T-helper 1 cell (primary cell): ENCODE data around the gene COL5A2.

Experiments used
- DNase-seq, 5 donors: peaks; one replicate each; pipeline ENCODE4 v3.0.0-alpha.2; 2012 to 2020

COL5A2 gene

DNA sequence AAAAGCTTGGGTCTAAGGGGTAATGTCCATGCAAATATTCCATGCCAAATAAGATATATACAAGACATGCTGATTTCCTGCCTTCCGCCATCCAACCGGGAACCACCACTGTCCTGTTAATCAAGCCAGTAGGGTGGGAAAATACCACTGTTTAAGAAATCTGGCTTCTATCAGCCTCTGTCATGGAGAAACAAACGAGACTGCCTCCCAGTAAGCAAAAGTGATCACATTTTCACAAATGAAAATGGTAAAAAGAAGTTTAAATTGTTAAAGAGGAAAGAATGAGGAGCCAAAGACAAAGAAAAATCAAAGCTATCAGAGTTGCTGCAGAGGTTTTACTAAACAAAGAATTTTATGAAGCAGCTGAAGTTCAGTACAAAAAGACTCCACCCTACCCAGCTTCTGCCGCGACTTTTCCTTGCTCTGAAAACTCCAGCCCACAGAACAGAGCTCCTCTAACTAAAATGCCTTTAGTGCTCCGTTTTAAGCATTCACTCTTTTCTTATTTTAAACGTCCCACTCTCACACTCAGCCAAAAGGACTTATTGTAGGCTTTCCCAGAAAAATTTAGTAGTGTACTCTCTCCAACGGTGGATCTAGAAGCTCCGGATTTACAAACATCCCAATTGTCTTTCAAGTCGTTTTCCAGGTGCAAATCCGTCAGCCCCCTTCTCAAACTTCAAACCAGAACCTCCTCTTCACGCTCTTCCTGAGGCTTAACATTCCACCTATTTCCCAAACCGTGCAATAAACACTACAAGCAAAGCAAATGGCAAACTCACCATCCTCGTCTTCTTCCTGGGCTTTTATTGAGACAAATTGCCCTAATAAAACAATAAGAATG, 613 bp downstream of the COL5A2 start:
- DNase-seq, result no peak

DNA sequence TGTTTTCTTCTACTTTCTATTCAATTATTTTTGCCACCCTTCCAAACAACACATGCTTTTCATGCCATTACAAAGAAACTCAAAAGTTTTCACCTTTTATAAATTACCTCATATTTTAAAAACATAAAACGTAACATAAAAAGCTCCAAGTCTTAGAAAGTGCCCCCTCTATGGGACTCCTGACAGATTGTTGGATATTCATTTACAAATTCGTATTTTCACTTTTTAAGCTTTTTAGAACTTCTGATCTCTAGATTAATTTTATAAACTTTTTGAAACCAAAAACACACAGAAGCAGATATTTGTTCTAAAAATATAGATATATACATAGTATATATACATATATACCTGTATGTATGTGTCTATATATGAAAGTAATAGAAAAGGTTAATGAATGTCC, 1.5 kb downstream of the COL5A2 start:
- DNase-seq, result no peak

DNA sequence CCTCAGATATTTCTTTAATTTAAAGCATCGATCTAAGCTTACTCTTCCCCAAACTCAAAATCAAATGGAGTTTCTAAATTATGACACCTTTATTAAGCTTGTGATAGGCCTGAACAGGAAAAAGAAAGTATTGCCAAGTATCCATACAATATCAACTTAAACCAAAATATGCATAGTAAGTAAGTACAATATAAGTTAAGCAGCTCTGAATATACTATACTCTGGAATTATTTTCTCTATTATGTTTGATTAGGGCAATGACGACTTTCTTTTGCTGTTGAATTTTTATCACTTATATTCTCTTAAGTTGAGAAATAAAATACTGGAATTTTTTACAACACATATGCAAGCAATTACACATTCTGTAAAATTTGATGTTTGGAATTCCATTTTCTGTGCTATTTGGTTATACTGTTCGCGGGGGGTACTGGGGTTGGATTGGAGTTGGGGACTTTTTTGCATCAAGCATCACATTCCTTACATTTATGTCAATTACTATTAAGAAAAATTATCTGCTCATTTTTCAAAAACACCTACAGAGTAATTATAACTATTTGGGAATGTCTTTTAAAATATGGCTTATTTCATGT, 2.2 kb downstream of the COL5A2 start:
- DNase-seq, result no peak

DNA sequence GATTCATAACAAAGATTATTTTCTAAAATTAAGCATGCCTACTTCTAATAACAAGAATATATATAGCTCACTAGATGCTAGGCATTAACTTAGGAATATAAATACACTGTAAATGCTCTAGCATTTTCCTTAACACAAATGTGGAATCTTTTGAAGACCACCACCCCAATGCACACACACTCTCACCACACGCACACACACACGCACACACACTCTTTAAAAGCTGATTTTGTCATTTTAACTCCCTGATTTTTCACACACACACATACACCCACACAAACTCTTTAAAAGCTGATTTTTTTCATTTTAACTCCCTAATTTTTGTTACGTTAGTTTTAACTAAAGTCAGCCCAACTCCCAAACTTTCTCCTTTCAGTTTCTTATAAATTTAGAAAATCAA, 3.0 kb downstream of the COL5A2 start:
- DNase-seq, result no peak

DNA sequence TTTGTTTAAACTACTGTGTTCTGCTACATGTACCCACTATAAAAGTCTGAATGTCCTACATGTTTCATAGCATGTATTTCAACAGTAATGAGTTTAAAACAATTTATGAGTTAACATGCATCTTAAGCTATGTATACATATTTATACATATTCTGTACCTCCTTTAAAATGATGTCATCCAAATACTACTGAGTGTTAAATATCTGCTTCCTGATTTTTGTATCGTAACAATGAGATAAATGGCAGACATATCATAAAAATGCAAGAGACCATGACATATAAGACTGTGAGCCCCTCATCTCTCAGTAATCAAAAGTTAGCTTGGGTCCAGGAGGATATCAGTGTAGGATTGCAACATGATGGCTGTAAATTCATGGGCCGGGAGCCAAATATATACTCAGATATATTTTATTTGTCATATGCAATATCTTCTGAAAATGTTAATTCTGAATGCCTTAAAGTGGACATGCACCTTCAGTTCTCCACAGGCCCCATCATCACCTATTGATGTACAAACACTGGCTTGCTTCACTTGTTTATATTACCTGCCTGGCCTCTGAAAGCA, 3.6 kb downstream of the COL5A2 start:
- no peak for DNase-seq

DNA sequence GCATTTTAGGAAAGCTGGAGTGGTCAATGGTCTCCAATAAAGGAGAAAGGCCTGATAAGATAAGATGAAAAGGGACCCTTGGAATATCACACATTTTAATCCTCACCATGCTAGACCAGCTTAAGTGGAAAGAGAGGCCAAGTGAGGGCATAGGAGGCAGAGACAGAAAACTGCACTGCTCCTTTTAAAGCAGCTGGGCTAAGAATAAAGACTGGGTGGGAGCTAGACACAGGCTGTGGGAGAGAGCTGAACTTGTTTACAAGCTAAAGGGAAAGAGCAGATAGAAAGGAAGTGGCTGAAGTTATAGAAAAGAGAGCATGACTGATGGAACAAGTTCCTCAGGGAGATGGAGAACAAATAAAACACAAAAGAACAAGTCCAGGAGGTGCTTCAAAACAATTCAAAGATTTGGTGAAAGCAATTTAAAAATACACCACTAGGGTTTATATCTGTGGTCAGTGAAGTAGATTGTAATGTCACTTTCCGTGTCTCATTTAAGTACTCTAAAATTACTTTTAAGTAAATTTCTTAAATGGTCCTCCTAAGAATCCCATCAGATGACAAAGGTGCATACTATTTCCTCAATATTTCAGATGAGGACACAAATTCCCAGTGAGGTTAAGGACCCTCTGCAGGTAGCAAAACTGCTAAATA, 7.5 kb downstream of the COL5A2 start:
- no peak for DNase-seq

DNA sequence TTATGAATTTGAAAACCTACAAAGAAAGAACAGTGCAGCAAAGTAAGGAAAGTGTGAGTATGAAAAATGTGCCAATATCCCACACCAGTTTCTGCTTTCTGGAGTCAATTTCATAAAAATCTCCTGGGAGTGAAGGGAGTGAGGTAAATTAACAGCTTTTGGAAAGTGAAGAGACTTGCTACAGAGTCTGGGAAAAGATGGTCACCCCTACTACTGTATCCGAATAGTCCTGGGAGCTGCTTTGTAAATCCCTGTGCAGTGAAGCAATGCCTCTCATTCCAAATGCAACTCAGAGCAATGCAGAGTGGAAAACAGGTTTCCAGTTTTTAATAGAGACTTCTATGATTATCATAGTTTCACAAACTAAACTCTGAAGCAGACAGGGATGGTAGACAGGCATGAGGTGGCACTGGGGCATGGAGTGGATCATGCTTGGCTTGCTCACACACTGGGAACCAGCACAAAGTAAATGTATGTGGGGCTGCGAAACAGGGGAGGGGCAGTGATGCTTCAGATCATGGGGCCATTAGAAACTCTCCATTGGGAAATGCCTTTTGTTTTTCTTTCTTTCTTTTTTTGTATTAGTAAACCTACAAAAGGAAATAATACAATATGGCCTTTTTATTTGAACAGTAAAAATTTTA, 10.6 kb downstream of the COL5A2 start:
- no peak for DNase-seq

DNA sequence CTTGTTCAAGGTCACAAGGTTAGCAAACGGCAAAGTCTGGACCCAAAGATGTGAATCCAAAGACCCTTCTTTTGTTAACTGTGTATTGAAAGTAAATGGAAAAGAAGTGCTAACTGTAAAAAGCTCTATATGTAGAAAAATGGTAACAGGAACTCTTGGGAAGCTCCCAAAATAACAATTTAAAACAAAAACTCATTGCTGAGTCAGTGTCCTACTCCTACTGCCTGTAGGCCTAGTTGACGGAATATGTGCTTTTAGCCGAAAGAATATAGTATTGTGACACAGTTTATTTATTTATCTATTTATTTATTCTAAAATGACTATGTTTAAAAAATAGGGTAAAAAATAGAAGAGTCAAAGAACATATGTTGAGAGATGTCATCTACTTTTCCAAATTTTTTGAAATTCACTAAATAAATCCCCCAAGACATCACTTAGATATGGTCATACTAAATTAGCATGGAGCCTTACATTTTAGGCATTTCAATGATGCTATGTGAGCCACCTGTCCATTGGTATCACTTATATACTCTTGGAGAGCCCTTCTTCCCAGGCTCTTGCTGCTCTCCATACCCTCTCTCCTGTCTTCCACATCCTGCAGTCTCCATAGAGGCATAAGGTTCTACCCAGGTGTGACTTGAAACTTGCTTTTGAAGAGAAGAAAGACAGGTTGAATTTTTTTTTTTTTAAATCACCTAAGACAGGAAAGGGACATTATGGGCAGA, 13.7 kb downstream of the COL5A2 start:
- DNase-seq, result no peak

DNA sequence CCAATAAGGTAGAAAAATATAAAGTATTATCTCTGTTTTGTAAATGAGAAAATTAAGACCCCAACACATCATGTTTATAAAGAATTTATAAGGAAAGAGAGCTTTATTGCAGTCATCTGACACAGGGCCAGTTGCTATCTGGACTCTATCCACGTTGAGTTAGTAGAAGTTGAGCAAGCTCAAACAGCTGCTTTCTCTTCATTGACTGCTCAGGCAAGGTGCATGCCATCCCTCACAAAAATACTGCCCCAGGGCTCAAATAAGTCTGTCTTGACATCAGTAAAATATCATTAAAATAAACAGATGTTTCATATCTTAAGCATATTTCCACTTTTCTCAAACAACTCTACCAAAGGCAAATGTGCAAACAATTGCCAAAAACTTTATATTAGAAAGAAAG, 14.8 kb downstream of the COL5A2 start:
- no peak for DNase-seq

DNA sequence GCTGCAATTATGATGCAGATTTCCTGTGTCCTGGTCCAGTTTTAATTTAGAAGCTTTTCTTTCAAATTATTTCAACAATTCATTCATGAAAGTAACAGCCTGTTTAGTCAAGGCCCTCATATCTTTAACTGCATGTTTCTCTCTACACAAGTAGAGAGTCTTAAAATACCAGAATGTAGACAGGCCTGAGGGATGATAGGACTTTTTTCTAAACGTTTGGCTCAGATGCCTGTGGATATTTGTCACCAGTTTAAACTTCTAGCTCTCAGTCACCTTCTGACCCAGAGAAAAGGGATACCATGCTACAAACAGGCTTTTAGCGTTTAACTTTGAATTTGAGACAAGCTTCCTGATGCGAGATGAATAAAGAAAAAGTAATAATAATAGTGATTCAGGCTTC, 15.7 kb downstream of the COL5A2 start:
- DNase-seq, result no peak

DNA sequence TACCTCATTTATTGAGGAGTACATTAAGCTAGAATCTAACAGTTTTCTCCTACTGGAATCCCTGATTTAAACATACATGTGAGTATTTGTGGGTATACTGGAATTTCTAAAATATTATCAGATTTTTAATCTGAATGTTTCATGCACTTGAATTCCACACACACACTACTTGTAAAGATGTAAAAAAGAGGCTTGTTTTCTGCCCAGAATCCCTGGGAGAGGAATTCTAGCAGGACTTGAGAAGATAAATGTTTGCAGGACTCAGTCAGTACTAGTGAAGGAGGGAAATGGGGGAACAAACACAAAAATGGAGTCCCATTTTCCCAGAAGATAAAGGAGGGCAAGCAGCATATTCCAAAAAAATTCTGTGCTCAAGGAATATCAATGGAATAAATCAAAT, 17.0 kb downstream of the COL5A2 start:
- no peak for DNase-seq

DNA sequence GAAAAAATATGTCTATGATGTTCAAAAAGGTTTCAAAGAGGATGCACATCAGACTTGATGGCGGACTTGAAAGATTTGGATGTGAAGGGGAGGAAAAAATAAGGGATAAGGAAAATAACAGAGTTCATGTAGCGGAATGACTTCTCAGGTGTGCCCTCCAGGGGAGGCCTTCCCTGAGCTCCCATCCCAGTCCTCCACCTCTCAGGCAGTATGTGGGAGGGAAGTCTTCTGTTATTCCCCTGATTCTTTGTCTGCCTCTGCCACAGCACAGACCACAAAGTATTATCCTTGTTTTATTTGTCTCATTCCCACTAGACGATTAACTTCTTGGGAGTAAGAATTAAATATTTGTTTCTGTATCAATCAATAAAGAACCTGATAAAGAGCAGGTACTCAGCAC, 17.7 kb downstream of the COL5A2 start:
- DNase-seq, result no peak

DNA sequence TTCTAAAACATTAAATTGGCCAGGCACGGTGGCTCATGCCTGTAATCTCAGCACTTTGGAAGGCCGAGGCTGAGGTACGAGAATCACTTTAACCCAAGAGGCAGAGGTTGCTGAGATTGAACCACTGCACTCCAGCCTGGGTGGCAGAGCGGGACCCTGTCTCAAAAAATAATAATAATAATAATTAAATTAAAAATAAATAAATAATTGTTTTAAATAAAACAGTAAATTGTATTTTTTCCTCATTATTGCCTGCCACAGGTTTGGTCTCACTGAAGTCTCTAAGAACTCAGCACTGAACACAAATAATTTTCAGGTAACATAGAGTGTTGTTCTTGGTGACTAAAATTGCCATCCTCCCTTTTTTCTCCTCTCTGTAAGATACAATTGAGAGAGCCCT, 19.8 kb downstream of the COL5A2 start:
- no peak for DNase-seq

DNA sequence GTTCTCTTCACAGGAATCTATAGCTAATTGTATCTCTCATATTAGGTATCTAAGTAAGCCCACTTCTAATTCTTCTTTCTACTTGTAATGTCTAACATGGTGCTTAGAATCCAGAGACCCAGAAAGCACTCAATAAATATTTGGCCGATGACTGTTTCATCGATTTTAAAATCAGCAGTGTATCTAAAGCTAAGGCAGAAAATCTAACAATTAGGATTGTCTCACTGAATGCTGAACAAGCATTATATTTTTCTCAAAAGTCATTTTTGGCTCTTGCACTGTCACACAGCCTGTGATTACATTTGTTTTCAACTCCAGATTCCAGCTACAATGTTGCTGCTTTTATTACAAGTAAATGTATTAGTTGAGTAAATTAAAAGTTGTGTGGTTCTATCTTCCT, 20.3 kb downstream of the COL5A2 start:
- no peak for DNase-seq

DNA sequence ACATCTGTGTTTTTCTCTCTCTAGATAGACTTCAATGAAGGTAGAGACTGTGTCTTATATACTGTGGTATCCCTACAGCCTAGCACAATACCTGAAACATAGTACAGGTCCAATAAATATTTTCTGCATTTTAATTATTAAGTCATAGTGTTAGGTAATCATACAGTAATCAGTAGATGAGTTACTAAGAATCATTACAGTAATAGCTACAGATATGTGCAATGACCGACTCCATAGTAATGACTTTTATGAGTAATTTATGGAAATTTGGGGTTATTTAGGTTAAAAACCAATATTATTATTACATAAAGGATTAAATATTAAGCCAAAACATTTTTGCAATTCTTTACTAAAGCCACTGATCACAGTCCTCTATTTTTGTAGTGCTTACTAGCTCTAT, 21.6 kb downstream of the COL5A2 start:
- no peak for DNase-seq

DNA sequence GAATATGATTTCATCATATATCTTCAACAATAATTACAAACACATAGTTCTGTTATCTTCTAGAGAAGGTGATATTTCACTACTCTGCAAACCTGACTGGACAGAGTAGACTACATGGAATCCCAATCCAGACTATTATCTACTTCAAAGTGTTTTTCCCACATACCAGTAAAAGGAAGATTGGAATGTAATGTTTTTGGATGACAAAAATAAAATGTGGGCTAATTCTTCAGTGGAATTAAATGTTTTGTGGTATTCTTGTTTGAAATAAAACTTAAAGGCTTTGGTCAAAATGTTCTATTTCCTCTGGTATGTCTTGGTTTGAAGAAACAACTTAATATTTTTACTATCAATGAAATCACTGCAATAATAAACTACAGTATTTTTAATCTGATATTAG, 22.1 kb downstream of the COL5A2 start:
- DNase-seq, result no peak

DNA sequence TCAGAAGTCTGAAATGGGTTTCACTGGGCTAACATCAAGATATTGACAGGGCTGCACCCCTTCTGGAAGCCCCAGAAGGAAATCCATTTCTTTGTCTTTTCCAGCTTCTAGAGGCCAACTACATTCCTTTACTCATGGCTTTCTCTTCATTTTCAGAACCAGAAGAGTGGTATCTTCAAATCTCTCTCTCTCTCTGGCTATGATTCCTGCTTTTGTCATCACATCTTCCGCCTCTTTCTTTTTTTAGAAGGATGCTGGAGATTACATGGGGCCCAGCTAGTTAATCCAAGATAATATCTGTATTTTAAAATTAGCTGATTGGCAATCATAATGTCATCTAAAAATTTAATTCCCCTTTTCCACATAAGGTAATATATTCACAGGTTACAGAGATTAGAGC, 23.8 kb downstream of the COL5A2 start:
- no peak for DNase-seq

DNA sequence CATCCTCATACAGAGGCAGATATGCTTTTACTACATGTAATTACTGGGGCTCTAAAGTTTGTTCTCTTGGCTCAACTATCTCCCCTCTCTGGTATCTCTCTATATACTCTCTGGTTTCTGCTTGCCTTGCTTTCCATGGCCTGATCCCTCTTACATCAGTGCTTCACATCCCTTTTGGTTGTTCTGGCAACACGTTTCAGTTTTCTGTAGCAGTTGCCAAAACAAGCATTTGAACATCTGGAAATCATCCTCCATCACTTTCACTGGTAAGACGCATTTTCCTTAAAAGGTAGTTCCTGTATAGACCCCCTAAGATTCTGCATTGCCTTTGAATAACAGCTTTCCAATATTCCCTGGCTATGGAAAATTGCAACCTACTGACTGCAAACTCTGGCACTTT, 25.9 kb downstream of the COL5A2 start:
- DNase-seq, result no peak

DNA sequence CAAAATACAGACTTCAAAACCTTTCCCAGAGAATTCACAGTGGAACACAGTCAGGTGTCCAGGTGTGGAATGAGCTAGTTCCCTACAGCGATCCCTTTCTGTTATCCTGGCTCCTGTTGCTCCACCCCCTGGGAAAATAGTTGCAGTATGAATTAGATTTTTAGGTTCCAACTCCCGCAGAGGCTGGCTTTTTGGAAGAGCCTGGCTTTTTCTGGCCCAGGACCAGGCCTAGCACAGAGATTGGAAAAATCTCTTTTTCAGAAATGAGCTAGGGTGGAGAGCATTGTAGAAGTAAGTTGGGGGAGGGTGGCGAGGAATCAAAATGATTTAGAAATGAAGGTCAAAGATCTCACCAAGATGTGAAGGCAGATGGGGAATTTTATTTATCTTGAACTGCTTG, 27.1 kb downstream of the COL5A2 start:
- no peak for DNase-seq

DNA sequence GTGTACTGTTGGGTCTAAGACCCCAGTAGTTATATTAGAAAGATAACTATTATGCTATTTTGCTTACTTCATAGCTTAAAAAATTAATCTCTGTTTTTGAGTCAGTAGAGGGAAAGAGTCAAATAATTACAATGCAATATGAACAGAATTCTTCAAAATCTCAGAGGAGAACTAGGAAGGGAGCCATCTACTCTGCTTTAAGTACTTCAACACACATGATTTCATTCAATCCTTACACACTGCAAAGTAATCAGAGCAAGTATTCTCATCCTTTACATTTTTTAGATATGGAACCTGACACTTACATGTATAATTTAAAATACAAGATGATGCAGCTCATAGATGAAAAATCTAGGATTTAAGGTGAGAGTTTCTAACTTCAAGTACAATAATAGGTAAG, 27.7 kb downstream of the COL5A2 start:
- no peak for DNase-seq

DNA sequence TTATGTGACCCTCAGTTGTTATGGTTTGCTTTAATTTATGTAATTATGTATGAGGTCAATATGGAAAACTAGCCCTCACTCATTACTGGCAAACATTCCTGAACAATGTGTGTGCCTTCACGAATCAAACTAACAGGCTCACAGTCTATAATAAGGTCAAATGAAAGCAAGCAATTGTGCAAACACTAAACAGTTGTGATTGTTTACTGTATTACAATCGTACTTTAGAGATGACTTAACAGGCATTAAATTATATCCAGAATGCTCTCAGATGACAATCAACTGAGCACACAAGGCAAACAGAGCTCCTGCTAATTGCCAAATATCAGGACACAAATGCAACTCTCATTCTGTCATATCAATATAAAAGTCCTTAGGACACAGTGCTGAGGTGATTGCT, 29.5 kb downstream of the COL5A2 start:
- no peak for DNase-seq

DNA sequence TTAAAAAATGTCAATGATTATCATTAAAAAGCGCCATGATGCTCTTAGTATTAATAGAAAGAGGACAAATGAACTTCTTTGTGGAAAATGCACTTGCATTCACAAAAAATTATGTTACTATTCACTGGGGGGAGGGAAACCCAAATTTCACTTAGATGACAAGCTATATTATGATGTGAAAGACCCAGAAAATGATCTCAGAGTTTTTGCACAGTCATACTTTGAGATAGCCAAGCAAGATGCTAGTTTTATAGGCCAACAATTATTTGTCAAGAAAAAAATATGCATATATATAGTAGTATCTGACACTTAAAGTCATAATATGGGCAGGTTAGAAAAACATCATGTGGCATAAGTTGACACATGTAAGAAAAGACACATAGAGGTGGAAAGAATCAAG, 31.6 kb downstream of the COL5A2 start:
- no peak for DNase-seq

DNA sequence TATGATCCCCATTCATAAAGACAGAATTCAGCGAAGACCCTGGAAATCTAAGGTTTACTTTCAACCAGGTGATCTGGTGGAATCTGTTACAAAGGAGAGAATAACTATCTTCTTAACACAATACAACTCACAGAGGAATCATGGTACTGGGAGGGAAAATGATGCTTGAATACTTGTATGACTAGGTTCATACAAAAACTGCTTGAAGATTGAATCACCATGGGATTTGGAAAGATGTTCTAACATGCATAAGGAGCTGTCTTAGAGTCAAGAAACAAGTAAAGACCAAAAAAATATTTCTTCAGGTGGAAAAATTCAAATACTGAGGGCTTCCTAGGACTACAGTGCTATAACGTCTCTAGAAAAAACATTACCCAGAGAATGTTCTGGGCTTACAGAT, 32.2 kb downstream of the COL5A2 start:
- no peak for DNase-seq
